H9 (cell line): Measurements from ENCODE around the gene SIPA1. TPM values are rescaled to one million over a fixed set of nuclear protein-coding genes. Genes with fewer than 3 reads are reported as not detected.
A peak's percentile ranks its signal among the peaks of the same experiment; 100 is the strongest.

Experiments used
- DNase-seq: peaks from one replicate; pipeline ENCODE4 v3.0.0-alpha.2; 2017
- H2AFZ ChIP-seq: one replicate; pipeline ENCODE4 v1.6.1; 2013; ENCODE audit warnings: mild to moderate bottlenecking, low read length, control low read depth, moderate library complexity
- H2AK5ac ChIP-seq: 2 replicates; pipeline ENCODE4 v1.6.1; 2013; ENCODE audit warnings: low read length, control low read depth, mixed read lengths; ENCODE audit not compliant: insufficient read length
- H2BK120ac ChIP-seq: one replicate; pipeline ENCODE4 v1.6.1; 2013; ENCODE audit warnings: low read depth, mild to moderate bottlenecking, low read length, control low read depth, inconsistent platforms; ENCODE audit not compliant: poor library complexity, severe bottlenecking
- H2BK12ac ChIP-seq: 2 replicates; pipeline ENCODE4 v1.6.1; 2013; ENCODE audit warnings: low read length, control low read depth, mixed read lengths, low read depth; ENCODE audit not compliant: insufficient read length
- H2BK15ac ChIP-seq: 2 replicates; pipeline ENCODE4 v1.6.1; 2013; ENCODE audit warnings: low read depth, low read length, control low read depth
- H2BK20ac ChIP-seq: one replicate; pipeline ENCODE4 v1.6.1; 2013; ENCODE audit warnings: low read depth, mild to moderate bottlenecking, low read length, control low read depth, inconsistent platforms; ENCODE audit not compliant: poor library complexity, severe bottlenecking
- H2BK5ac ChIP-seq: 2 replicates; pipeline ENCODE4 v1.6.1; 2013; ENCODE audit warnings: low read length, control low read depth, mixed read lengths; ENCODE audit not compliant: insufficient read length
- H3K14ac ChIP-seq: 2 replicates; pipeline ENCODE4 v1.6.1; 2013; ENCODE audit warnings: low read length, control low read depth; ENCODE audit not compliant: insufficient read depth
- H3K18ac ChIP-seq: 2 replicates; pipeline ENCODE4 v1.6.1; 2013; ENCODE audit warnings: low read depth, mild to moderate bottlenecking, mixed read lengths, low read length, control low read depth; ENCODE audit not compliant: insufficient read length
- H3K23ac ChIP-seq: 2 replicates; pipeline ENCODE4 v1.6.1; 2013; ENCODE audit warnings: low read length, control low read depth, mixed read lengths, low read depth; ENCODE audit not compliant: insufficient read length
- H3K23me2 ChIP-seq: 2 replicates; pipeline ENCODE4 v1.6.1; 2013; ENCODE audit warnings: low read depth, mild to moderate bottlenecking, mixed read lengths, low read length, control low read depth; ENCODE audit not compliant: insufficient read length, poor library complexity, severe bottlenecking
- H3K27ac ChIP-seq: 2 replicates; pipeline ENCODE4 v1.5.1; 2013; ENCODE audit warnings: low read length, control low read depth, mixed read lengths, low read depth; ENCODE audit not compliant: insufficient read length
- H3K27me3 ChIP-seq: 2 replicates; pipeline ENCODE4 v1.6.1; 2013; ENCODE audit warnings: low read length, control low read depth, inconsistent platforms; ENCODE audit not compliant: insufficient read depth
- H3K4ac ChIP-seq: 2 replicates; pipeline ENCODE4 v1.6.1; 2013; ENCODE audit warnings: low read depth, mild to moderate bottlenecking, control low read depth, inconsistent platforms, low read length, moderate library complexity
- H3K4me1 ChIP-seq: 2 replicates; pipeline ENCODE4 v1.6.1; 2013; ENCODE audit warnings: low read length, control low read depth, inconsistent platforms; ENCODE audit not compliant: insufficient read depth
- H3K4me2 ChIP-seq: 2 replicates; pipeline ENCODE4 v1.6.1; 2013; ENCODE audit warnings: low read length, control low read depth, mixed read lengths; ENCODE audit not compliant: insufficient read length, insufficient read depth
- H3K56ac ChIP-seq: 2 replicates; pipeline ENCODE4 v1.6.1; 2013; ENCODE audit warnings: low read depth, mild to moderate bottlenecking, mixed read lengths, low read length, control low read depth; ENCODE audit not compliant: insufficient read length
- H3K79me1 ChIP-seq: 2 replicates; pipeline ENCODE4 v1.6.1; 2013; ENCODE audit warnings: low read depth, mild to moderate bottlenecking, moderate library complexity, low read length, control low read depth, inconsistent platforms; ENCODE audit not compliant: insufficient read depth, poor library complexity, severe bottlenecking
- H3K79me2 ChIP-seq: 2 replicates; pipeline ENCODE4 v1.6.1; 2013; ENCODE audit warnings: low read length, control low read depth, inconsistent platforms; ENCODE audit not compliant: insufficient read depth
- H3K9ac ChIP-seq: 2 replicates; pipeline ENCODE4 v1.6.1; 2013; ENCODE audit warnings: low read length, control low read depth, mixed read lengths; ENCODE audit not compliant: insufficient read length; ENCODE audit errors: extremely low read depth
- H3K9me3 ChIP-seq: one replicate; pipeline ENCODE4 v1.6.1; 2013; ENCODE audit warnings: low read depth, low read length, inconsistent platforms; ENCODE audit not compliant: control insufficient read depth
- H3T11ph ChIP-seq: one replicate; pipeline ENCODE4 v1.6.1; 2013; ENCODE audit warnings: mild to moderate bottlenecking, low read length, control low read depth, inconsistent platforms
- H4K20me1 ChIP-seq: one replicate; pipeline ENCODE4 v1.6.1; 2013; ENCODE audit not compliant: control insufficient read depth, insufficient read length, insufficient read depth
- H4K5ac ChIP-seq: 2 replicates; pipeline ENCODE4 v1.6.1; 2013; ENCODE audit warnings: low read depth, mild to moderate bottlenecking, mixed read lengths, low read length, control low read depth; ENCODE audit not compliant: insufficient read length
- H4K8ac ChIP-seq: replicated peaks from 2 replicates; pipeline ENCODE4 v1.6.1; 2013; ENCODE audit warnings: low read length, control low read depth, mixed read lengths, low read depth; ENCODE audit not compliant: insufficient read length
- H4K91ac ChIP-seq: 2 replicates; pipeline ENCODE4 v1.6.1; 2013; ENCODE audit warnings: low read depth, mild to moderate bottlenecking, moderate library complexity, mixed read lengths, low read length, control low read depth; ENCODE audit not compliant: insufficient read length
- H3K27ac Mint-ChIP-seq, 3 experiments: 2 replicates in 2 of 3; 3 replicates in 1 of 3; pipeline ENCODE4 v1.8.0; 2020 to 2021; ENCODE audit warnings: mixed read lengths in 3 of 3, mild to moderate bottlenecking in 1 of 3, moderate library complexity in 1 of 3
- H3K27me3 Mint-ChIP-seq: 2 replicates; pipeline ENCODE4 v1.8.0; 2021; ENCODE audit warnings: low read depth, mild to moderate bottlenecking, moderate library complexity, mixed read lengths
- H3K36me3 Mint-ChIP-seq, 3 experiments: 2 replicates in 2 of 3; 3 replicates in 1 of 3; pipeline ENCODE4 v1.8.0; 2020 to 2021; ENCODE audit warnings: low read depth in 3 of 3, mixed read lengths in 3 of 3; ENCODE audit not compliant: insufficient read depth in 1 of 3
- H3K4me1 Mint-ChIP-seq, 2 experiments: 2 replicates each; pipeline ENCODE4 v1.8.0; 2020; ENCODE audit warnings: mixed read lengths in 2 of 2
- H3K4me3 Mint-ChIP-seq, 2 experiments: 2 replicates in 1 of 2; 3 replicates in 1 of 2; pipeline ENCODE4 v1.8.0; 2020 to 2021; ENCODE audit warnings: mild to moderate bottlenecking in 2 of 2, mixed read lengths in 2 of 2, moderate library complexity in 1 of 2
- H3K9me3 Mint-ChIP-seq, 2 experiments: 2 replicates in 1 of 2; 3 replicates in 1 of 2; pipeline ENCODE4 v1.8.0; 2020; ENCODE audit warnings: mild to moderate bottlenecking in 2 of 2, mixed read lengths in 2 of 2, moderate library complexity in 1 of 2
- WGBS: extraction: QIAGEN DNeasy Blood & Tissue Kit; methylation state at CpG from one replicate; pipeline ENCODE4 v1.1.7; 2013; ENCODE audit warnings: missing lambda C conversion rate, low lambda C conversion rate, mixed read lengths; ENCODE audit not compliant: insufficient read length; ENCODE audit errors: extremely low coverage; 5-methylcytosine and 5-hydroxymethylcytosine counted together
- total RNA-seq: library from RNA; stranded (reverse); gene quantifications from 2 replicates; pipeline ENCODE4 v1.2.1, GENCODE V29; 2021
- TF ChIP-seq, protein P1 (sequence below): fragments of 200-600 bp; sonication (generic); conservative IDR thresholded peaks from 3 replicates; pipeline ENCODE4 v1.8.0; 2021; ENCODE audit warnings: antibody characterized with exemption, mild to moderate bottlenecking

The SIPA1 gene
- total RNA-seq, 1 experiment from 2014 or later = 32.0 TPM

DNA sequence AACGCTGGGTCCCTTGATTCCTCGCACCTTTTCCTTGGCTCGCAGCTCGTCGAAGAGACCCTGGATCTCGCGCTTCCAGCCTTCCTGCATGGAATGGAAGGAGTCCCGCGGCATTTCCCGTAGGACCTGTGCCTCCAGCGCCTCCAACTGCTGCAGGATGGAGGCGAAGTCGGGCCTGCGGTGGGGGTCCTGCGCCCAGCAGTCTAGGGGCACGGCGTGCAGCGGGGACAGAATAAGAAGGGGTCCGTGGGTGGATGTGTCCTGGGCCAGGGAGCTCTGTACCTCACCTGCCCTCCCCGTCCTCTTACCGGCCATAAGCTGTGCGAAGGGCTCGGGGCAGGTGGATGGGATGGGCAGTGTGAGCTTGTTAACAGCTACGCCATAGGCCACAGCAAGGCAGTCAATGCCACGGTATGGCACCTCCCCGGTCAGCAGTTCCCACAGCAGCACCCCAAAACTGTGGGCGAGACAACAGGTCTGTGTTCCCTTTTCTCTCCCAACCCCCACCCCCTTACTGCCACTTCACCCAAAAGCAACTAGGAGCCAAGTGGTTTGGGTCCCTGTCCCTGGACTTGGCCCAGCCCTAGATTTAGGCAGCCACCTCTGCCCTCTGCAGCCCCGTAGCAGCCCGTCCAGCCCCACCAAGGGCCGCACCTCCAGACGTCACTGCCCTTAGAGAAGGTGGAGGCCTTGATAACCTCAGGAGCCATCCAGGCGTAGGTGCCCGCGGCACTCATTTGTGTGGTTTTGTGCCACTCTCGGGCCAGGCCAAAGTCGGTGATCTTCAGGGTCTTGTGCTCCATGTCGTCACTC, 30.1 kb upstream of the SIPA1 start:
- H2BK15ac ChIP-seq = no peak overlapping the region
- no peak overlapping the region for H2BK5ac ChIP-seq
- TF ChIP-seq, protein P1, sequence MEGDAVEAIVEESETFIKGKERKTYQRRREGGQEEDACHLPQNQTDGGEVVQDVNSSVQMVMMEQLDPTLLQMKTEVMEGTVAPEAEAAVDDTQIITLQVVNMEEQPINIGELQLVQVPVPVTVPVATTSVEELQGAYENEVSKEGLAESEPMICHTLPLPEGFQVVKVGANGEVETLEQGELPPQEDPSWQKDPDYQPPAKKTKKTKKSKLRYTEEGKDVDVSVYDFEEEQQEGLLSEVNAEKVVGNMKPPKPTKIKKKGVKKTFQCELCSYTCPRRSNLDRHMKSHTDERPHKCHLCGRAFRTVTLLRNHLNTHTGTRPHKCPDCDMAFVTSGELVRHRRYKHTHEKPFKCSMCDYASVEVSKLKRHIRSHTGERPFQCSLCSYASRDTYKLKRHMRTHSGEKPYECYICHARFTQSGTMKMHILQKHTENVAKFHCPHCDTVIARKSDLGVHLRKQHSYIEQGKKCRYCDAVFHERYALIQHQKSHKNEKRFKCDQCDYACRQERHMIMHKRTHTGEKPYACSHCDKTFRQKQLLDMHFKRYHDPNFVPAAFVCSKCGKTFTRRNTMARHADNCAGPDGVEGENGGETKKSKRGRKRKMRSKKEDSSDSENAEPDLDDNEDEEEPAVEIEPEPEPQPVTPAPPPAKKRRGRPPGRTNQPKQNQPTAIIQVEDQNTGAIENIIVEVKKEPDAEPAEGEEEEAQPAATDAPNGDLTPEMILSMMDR = no peak
- no peaks in the 10 kb centered on the region for H3K9me3 Mint-ChIP-seq
- peak overlapping the region; percentile 55 to 81 for H3K4me3 Mint-ChIP-seq
- no peaks in the 10 kb centered on the region for H3K27me3 ChIP-seq
- H3K23ac ChIP-seq = no peak overlapping the region
- H3K18ac ChIP-seq = no peak overlapping the region
- no peak overlapping the region for H3K9ac ChIP-seq
- WGBS = no CpG with 5 or more reads among the region's 37 CpGs
- H3K27me3 Mint-ChIP-seq = peaks cover 1% of the 10 kb centered on the region; the same call in 1 of the 2 replicates
- H3K4ac ChIP-seq = no peak overlapping the region
- H3K27ac Mint-ChIP-seq = peak overlapping the region in 2 of 3 experiments; percentile 27 to 70; a peak in 4 of 7 replicates
- H2BK20ac ChIP-seq = no peak overlapping the region
- no peaks in the 10 kb centered on the region for H3K79me1 ChIP-seq
- no peak overlapping the region for H4K5ac ChIP-seq
- DNase-seq = no peak
- no peaks in the 10 kb centered on the region for H3K9me3 ChIP-seq
- H3T11ph ChIP-seq = no peak overlapping the region
- H2AK5ac ChIP-seq = no peak overlapping the region
- H4K8ac ChIP-seq = no peak overlapping the region
- H4K20me1 ChIP-seq = no peaks in the 10 kb centered on the region
- peaks cover 14 to 28% of the 10 kb centered on the region in 2 experiments for H3K4me1 Mint-ChIP-seq
- peak overlapping the region; percentile 53 for H3K4me2 ChIP-seq
- no peak overlapping the region for H2BK120ac ChIP-seq
- H2BK12ac ChIP-seq = no peak overlapping the region
- H4K91ac ChIP-seq = no peak overlapping the region
- H3K79me2 ChIP-seq = no peaks in the 10 kb centered on the region
- no peak overlapping the region for H3K27ac ChIP-seq
- peaks cover 8% of the 10 kb centered on the region for H3K23me2 ChIP-seq
- H3K4me1 ChIP-seq = no peaks in the 10 kb centered on the region; the same call in 1 of the 2 replicates
- no peak overlapping the region for H2AFZ ChIP-seq
- no peak overlapping the region for H3K56ac ChIP-seq
- peaks cover 15 to 63% (median 62%) of the 10 kb centered on the region in 3 experiments; a peak in 6 of 7 replicates for H3K36me3 Mint-ChIP-seq
- H3K14ac ChIP-seq = peak overlapping the region; percentile 49; the same call in 1 of the 2 replicates
